ENCODE data around the gene CHCHD3. TPM values are rescaled to one million over a fixed set of nuclear protein-coding genes. Genes with fewer than 3 reads are reported as not detected.
"Not testable (repeated sequence)": the region's sequence is repeated elsewhere in the genome, so short reads cannot be mapped to it uniquely, and the experiment has no call there.

CHCHD3 gene
- total and polyA plus RNA-seq, 2 experiments from 2014 or later, result 65.3 to 68.5 TPM

GRCh38 chr7:132901241-132901640 lies 180.6 kb downstream of the CHCHD3 start:
- H4K20me1 ChIP-seq (ENCODE audit: insufficient read depth, poor library complexity, severe bottlenecking), result no peaks in the 10 kb centered on the region
- no peaks in the 10 kb centered on the region for H3K9me2 ChIP-seq (replicated peaks; ENCODE audit: insufficient read depth)
- WGBS (ENCODE audit: low lambda C conversion rate, missing lambda C conversion rate), result 46% methylated on average over 4 of the region's 4 CpGs
- no peak overlapping the region for H3K4me2 ChIP-seq
- H3K4me1 ChIP-seq (ENCODE audit: insufficient read depth), result no peaks in the 10 kb centered on the region
- no peaks in the 10 kb centered on the region for H3K27me3 ChIP-seq
- H3K79me2 ChIP-seq, result peaks cover 2% of the 10 kb centered on the region
- H3K9me3 ChIP-seq (ENCODE audit: low read depth), result no peaks in the 10 kb centered on the region
- H3K27ac ChIP-seq, result no peak overlapping the region
- H2AFZ ChIP-seq, result no peak overlapping the region
- H3K36me3 ChIP-seq (replicated peaks; ENCODE audit: insufficient read depth, low read depth), result no peaks in the 10 kb centered on the region
- no peak for DNase-seq (ENCODE audit: low spot score)
- H3K4me3 ChIP-seq, result no peak overlapping the region
- TF ChIP-seq EZH2 (IDR thresholded peaks at IDR 0.05; ENCODE audit: borderline replicate concordance) (no peak), CTCF (IDR thresholded peaks at IDR 0.05; ENCODE audit: poor library complexity) (no peak), EZH2phosphoT487 (IDR thresholded peaks at IDR 0.05; ENCODE audit: low read depth, severe bottlenecking, unreplicated experiment) (no peak)

- peak; percentile 4 for TF ChIP-seq CTCF (IDR thresholded peaks at IDR 0.05; ENCODE audit: poor library complexity)
- no peak for TF ChIP-seq EZH2phosphoT487 (IDR thresholded peaks at IDR 0.05; ENCODE audit: low read depth, severe bottlenecking, unreplicated experiment)
- no peak for TF ChIP-seq EZH2 (IDR thresholded peaks at IDR 0.05; ENCODE audit: borderline replicate concordance)
- Histone ChIP-seq H3K4me1 (ENCODE audit: insufficient read depth) (no peaks in the 10 kb centered on the region), H2AFZ (no peak overlapping the region), H3K36me3 (replicated peaks; ENCODE audit: insufficient read depth, low read depth) (no peaks in the 10 kb centered on the region), H3K27ac (no peak overlapping the region), H3K79me2 (peaks cover 2% of the 10 kb centered on the region), H4K20me1 (ENCODE audit: insufficient read depth, poor library complexity, severe bottlenecking) (no peaks in the 10 kb centered on the region), H3K9me2 (replicated peaks; ENCODE audit: insufficient read depth) (no peaks in the 10 kb centered on the region), H3K9me3 (ENCODE audit: low read depth) (no peaks in the 10 kb centered on the region), H3K4me3 (no peak overlapping the region), H3K27me3 (no peaks in the 10 kb centered on the region), H3K4me2 (no peak overlapping the region)
- 98% methylated on average over 4 of the region's 4 CpGs for WGBS (ENCODE audit: low lambda C conversion rate, missing lambda C conversion rate)
- no peak for DNase-seq (ENCODE audit: low spot score)
Observed at GRCh38 chr7:132899833-132900232, 182.1 kb downstream of the CHCHD3 start.

GRCh38 chr7:132898641-132899175 lies 183.2 kb downstream of the CHCHD3 start:
- H3K4me1 ChIP-seq (ENCODE audit: insufficient read depth); H3K27ac ChIP-seq; H3K9me2 ChIP-seq (replicated peaks; ENCODE audit: insufficient read depth); DNase-seq (ENCODE audit: low spot score); H3K4me3 ChIP-seq; H2AFZ ChIP-seq; H3K36me3 ChIP-seq (replicated peaks; ENCODE audit: insufficient read depth, low read depth); H3K4me2 ChIP-seq; H3K27me3 ChIP-seq; H3K79me2 ChIP-seq; H4K20me1 ChIP-seq (ENCODE audit: insufficient read depth, poor library complexity, severe bottlenecking); H3K9me3 ChIP-seq (ENCODE audit: low read depth): not testable (repeated sequence)
- WGBS (ENCODE audit: low lambda C conversion rate, missing lambda C conversion rate), result 98% methylated on average over 29 of the region's 38 CpGs

- TF ChIP-seq EZH2phosphoT487 (IDR thresholded peaks at IDR 0.05; ENCODE audit: low read depth, severe bottlenecking, unreplicated experiment) (no peak), EZH2 (IDR thresholded peaks at IDR 0.05; ENCODE audit: borderline replicate concordance) (no peak), CTCF (IDR thresholded peaks at IDR 0.05; ENCODE audit: poor library complexity) (no peak)
- Histone ChIP-seq H3K36me3 (replicated peaks; ENCODE audit: insufficient read depth, low read depth) (no peaks in the 10 kb centered on the region), H3K27ac (no peak overlapping the region), H2AFZ (no peak overlapping the region), H3K4me2 (no peak overlapping the region), H3K27me3 (no peaks in the 10 kb centered on the region), H3K9me2 (replicated peaks; ENCODE audit: insufficient read depth) (no peaks in the 10 kb centered on the region), H3K9me3 (ENCODE audit: low read depth) (no peaks in the 10 kb centered on the region), H3K4me3 (no peak overlapping the region), H3K79me2 (no peaks in the 10 kb centered on the region), H4K20me1 (ENCODE audit: insufficient read depth, poor library complexity, severe bottlenecking) (no peaks in the 10 kb centered on the region), H3K4me1 (ENCODE audit: insufficient read depth) (no peaks in the 10 kb centered on the region)
- no peak for DNase-seq (ENCODE audit: low spot score)
- 79% methylated on average over 3 of the region's 3 CpGs for WGBS (ENCODE audit: low lambda C conversion rate, missing lambda C conversion rate)
Observed at GRCh38 chr7:132897093-132897687, 184.7 kb downstream of the CHCHD3 start.

All from hepatocyte (in vitro differentiated cells).